NCI-H1694 (cell line): Measurements from ENCODE around the gene BMI1.

Experiments
- DNase-seq: peaks from one replicate; lab custom pipeline; 2025; lab: John Stamatoyannopoulos, UW

BMI1 gene

DNA sequence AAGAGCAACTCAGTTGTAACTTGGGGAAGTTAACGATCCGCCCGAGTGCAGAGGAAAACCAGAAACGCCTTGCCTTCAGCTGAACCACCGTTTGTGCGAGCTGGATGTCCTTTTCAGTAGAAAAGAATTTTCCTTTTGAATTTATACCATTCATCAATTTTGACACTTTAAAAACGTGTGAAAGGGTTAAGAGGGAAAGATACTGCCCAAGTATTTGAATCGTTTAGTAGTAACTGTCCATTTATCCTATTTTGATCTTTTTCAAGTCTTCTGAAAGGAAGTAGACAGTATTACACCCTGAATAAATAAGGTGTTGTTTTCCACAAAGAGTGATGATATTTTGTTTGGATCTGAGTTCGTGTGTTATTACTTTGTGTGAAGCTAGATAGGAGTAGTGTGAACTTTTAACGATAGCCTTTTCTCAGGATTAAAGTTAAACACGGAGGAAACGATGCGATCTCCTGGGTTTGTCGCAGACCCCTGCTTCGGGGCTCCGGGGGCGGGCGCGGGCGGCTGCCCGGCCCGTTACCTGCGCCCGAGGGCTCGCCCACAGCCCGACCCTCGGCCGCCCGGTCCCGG is 830 bp upstream of the BMI1 start:
- no peak for DNase-seq

DNA sequence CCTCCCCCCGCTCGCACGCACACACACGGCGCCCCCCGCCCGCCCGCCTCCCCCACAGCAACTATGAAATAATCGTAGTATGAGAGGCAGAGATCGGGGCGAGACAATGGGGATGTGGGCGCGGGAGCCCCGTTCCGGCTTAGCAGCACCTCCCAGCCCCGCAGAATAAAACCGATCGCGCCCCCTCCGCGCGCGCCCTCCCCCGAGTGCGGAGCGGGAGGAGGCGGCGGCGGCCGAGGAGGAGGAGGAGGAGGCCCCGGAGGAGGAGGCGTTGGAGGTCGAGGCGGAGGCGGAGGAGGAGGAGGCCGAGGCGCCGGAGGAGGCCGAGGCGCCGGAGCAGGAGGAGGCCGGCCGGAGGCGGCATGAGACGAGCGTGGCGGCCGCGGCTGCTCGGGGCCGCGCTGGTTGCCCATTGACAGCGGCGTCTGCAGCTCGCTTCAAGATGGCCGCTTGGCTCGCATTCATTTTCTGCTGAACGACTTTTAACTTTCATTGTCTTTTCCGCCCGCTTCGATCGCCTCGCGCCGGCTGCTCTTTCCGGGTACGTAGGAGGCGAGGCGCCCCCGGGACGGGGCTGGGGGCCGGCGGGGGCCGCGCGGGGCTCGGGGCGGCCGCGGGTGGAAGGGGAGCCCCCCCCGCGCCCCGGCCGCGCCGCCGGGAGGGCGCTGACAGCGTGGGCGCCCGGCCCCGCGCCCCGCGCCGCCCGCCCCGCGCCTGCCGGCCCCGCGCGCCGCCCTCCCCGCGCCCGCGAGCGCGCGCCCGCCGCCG is 441 bp downstream of the BMI1 start:
- no peak for DNase-seq

DNA sequence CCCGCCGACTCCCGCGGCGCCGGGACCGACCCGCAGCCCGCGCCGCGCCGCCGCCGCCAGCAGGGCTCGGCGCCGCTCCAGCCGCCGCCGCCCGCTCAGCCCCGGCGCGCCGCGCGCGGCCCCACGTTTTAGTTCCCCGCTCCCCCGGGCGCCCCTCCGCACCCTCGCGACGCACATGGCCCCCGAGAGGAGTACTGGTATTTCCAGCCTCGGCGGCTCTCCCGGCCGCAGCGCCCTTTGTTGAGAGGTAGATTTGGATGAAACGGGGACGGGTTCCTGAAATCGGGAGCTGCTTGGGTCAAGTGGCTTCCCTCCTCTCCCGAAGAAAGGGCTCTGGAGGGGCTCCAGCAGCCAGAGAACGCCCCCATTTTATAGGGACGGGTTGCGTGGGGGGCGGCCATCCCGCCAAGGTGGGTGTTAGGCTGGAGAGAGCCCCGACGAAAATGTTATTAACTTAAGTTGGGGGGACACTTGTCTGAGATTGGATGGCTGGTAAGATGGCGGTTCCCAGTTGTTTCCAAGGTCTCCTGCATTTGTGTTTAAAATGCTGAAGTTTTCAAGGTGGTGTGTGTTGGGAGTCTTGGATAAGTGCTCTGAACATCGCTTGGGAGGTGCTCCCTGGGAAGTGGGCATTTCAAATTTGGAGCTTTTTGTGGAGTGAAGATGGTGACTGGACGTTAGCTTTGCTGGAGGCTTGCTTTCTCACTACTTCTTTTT is 1.2 kb downstream of the BMI1 start:
- DNase-seq, result no peak

DNA sequence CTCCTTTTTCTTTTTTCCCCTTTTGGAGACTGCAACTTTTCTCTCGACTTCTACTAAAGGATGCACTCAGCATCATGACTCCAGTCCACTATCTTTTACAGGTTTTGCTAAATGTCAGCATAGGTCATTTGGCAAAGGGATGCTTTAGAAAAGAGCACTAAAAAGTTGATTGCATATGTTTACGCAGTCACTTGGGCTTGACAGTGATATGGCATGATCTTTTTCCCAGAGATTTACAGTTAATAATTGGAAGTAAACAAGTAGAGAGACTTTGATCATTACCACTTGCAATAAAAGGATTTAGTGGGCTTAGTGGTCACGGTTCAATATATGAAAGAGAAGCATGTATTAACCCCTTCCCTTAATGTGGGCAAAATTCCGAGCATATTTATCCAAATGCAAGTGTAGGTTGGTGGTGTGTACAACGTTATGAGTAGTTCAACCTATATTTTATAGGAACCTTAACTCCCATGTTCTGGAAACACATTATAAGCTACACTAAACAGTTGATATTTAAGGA is 1.8 kb downstream of the BMI1 start:
- no peak for DNase-seq

DNA sequence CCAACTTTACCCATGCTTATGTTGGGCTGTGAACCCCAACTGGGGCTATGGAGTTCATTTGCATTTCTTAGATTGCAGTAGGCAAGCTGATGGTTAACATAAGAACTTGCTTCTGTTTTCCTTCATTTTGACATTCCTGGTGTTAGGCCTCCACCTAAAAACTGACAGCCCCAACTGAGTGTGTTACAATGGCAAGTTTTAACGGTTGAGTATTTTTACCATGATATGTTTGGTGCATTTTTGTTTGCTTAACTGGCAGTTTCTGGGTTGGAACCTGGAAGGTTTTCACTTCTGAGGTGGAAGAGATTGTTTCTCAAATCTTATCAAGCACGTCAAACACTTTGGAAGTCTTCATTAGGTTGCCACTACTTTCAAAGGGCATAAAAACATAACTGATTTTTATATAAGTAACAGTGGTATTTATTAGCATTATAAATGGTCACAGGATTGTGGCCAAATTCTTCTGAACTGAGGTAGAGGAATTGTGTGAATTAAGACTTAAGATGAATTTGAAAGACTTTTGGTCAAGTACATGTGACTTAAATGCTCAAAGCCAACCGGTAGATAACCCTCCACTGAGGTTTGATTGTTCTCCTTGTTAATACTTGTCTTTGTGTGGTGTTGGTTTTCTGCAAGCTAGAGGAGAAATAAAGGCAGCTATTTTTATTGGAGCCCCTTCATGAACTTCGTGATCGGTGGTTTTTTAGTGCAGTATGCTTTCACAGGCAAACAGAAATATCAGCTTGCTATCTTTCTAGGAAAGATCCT is 2.8 kb downstream of the BMI1 start:
- DNase-seq, result no peak

DNA sequence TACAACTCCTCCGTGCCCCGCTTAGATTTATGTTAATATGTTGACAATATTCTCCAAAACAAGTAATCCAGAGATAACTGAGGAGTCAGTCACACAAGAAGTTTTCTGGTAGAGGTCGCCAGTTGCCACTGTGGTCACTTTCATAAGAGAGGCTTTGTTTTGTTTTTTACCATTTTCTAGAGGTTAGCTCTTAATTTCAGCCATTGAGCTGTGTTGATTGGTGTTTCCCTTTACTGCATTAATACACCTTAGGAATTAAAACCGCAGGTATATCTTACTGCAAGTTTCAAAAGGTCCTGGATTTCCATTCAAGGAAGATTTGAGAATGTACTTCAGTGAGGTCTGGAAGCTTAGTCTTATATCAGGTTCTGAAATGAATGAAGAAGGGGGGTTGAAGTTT is 3.5 kb downstream of the BMI1 start:
- no peak for DNase-seq

DNA sequence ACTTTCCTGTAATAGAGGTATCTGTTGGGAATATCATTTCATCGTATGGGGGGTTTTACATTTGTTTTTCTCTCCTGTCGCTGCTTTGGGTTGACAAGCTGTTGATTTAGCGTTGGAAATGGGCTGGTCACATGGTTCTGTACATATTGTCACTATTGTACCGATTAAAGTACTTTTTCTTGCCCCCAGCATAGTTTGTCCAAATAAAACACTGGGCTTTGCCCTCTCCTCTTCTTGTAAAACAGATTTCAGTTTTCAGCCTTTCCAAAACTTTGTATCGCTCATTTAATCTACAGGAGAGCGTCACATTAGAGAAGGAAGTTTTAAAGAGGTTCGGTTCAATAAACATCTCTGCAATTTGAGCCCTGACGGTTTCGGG is 4.0 kb downstream of the BMI1 start:
- no peak for DNase-seq

DNA sequence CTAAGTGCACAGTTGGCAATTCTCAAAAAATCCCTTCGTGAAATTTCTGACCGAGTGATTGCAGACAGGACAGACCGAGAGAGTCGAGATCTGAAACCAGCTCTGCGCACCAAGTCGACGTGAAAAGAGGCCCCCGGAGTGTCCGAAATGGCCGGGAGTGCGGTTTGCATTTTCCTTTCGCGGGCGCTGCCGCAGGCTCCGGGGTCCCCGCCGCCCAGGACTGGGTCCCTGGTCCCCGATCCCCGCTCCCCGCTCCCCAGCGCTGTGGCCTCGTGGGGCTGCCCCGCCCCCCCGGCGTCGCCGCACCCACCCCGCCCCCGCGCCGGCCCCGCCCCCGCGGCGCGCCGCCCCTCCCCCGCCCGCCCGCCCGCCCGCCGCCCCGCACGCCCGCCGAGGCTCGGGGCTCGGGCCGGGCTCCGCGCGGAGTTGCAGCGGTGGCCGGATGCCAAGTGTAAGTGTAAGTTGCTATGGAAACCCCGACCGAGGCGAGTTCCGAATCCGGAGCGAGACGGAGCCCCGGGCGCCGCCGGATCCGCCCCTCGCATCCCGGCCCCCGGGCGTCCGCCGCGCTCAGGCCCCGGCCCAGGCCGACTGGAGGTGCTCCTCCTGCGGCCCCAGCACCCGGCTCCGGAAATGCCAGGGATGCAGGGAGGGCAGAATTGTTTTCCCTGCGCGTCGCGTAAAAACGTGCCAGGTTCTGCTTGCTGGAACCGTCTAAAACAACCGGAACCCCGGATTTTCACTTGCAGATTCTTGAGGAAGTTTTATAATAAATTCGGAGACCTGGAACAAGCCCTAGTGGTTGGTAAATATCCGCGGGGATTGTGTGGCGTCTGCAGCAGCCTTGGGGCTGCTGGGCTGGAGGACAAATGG is 4.6 kb downstream of the BMI1 start:
- DNase-seq, result no peak

DNA sequence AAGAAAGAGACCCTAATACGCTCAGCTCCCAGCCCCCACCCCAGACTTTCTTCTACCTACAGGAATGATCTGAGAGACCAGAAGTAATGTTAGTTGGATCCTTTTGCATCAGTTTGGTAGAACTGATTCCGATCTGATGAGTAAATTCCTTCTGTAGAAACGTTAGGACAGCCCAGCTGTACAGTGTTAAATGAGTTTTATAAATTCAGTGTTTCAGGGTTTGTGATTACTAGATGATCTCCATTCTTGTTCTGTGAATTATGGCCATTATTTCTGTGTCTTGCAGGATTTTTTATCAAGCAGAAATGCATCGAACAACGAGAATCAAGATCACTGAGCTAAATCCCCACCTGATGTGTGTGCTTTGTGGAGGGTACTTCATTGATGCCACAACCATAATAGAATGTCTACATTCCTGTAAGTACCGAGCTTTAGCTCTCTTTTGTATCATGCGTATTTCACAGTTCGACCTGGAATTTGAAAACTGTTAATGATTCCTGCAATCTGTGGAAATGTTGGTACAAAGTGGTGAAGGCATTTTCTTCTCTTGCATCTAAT is 5.3 kb downstream of the BMI1 start:
- no peak for DNase-seq

DNA sequence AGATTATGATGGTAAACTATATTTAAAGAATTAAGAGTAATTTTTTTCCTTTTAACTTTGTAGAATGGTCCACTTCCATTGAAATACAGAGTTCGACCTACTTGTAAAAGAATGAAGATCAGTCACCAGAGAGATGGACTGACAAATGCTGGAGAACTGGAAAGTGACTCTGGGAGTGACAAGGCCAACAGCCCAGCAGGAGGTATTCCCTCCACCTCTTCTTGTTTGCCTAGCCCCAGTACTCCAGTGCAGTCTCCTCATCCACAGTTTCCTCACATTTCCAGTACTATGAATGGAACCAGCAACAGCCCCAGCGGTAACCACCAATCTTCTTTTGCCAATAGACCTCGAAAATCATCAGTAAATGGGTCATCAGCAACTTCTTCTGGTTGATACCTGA is 8.3 kb downstream of the BMI1 start:
- DNase-seq, result no peak

DNA sequence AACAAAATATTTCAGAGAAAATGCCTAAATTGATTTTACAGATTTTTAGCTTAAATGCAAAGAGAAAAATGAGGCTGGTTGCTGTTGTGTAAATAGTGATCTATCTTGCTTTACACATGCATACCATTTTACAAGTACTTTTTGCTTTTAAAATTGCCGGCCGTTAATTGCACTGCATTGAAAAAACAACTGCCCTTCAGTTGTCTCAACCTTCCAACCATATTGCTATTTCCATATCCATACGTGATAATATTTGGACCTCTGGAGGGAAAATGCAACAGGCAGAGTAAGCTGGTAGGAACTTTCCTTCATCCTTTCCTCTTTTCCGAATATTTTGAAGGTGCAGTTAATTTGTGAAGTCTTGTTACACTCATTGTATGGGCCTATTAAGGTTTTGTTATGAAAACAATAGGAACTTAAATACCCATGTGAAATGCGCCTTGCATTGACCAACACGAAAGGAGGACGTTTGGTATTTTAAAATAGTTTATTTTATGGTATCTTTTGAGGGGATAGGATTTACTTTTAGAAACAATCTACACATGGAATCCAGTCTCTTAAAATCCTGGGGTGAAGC is 11.3 kb downstream of the BMI1 start:
- no peak for DNase-seq

DNA sequence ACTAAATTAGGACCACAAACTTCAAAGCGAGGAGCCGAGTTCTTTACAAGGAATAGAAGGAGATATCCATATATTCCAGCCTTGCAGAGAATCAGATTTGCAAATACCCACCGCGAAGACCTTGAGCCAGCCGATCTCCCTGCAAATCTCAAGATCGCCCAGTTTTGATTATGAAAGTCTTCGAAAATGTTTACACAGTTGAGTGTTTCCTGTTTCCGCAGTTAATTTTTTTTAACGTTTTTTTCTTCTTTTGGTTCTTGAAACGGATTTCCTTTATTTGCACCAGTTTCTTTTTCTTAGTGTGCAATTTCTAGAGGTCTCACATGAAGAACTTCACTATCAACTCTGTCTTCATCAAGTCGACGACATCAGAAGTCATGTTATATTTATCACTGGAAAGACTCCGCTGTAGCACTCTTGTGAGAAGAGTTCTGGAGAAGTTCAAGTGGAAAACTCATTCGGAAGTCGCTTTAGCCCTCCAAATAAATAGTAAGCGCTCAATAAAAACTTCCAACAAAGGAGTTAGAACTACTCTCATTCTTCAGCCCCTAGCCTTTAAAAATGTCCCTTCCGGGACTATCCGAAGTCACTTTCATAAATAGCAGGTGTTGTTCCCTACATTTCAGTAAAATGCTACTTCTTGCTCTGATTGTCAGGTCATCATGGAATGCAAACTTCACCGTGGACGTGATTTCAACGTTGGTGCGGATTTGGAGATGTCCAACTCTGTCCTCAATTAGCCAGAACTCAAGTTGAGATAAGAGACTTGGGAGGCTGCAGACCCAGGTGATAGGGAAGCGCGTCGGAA is 12.5 kb downstream of the BMI1 start:
- DNase-seq, result no peak

DNA sequence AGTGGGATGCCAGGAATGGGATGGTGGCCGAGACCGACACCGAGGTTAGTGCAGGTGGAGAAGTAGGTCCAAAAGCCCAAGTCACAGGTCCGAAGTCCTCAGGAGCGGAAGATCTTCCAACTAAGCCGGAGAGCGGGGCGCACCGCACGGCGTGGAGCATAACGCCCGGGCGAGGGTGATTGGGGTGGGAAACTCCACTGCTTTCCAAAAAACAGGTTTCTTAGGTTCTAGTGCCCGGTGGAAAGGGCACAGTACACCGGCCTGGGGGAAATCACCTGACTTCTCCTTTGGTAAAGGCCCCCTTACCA is 13.0 kb downstream of the BMI1 start:
- no peak for DNase-seq

DNA sequence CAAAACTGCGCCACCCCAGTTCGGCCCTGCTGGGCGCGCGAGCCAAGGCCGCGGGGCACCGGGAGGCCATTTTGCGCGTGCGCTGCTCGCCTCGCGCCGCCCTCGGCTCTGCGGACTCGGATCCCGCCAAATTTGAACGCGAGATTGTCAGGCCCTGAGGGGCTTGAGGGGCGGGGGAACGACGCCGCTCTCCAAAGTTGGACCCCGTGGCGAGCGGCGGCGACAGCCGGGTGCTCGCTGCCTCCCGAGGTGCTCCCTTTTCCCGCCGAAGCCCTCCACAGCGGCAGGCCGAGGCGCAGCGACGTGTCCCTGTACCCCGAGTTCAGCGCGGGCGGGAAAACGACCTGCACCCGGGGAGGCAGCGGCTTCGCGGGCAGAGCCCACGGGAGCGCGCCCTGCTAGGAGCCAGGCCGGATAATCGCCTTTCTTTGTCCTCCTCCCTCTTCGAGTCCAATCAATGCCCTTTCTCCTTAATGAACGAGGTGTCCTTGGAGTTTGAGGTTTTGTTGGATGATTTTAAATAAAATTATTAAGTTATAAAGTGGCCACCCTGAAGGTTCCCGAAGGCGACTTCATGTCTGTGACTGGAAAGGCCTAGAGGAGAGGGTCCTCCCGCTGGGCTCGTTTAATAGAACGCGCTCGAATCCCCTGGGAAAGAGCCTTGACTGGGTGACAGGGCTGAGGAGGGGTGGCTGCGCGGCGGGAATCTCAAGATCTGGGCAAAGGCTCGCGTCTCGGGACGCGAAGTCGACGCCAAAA is 13.7 kb downstream of the BMI1 start:
- DNase-seq, result no peak

DNA sequence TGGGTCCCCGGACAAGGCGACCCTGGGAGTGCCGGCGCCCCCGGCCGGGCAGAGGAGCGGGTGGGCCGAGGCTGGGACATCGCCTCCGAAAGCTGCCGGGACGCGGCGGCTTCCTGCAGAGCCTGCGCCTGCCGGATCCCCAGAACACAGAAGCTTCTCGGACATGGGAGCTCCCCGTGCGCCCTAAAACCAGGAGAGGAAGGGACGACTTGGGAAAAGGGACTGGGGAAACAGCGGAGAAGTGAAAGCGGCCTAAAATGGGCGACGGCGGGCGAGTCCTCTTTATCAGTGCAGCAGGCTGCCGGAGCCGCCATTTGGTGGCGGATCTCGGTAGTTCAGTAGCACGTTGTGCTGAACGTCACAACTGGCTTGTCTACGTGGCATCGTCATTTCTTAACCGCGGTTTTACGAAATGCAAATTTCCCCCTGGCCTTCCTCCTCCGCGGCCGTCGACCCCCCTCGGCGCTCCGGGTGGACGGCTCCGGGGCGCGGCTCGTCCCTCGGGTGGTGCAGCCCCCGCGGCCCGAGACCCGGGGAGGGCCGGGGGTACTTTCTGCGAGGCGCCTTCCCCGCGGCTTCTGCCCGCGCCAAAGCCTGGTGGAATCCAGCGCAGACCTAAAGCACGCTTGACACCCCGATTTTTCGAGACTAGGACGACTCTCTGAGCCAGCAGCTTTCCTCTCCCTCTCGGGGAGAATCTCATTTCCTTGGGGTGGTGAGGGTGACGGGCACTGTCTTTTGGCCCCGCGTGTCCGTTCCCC is 14.5 kb downstream of the BMI1 start:
- no peak for DNase-seq

DNA sequence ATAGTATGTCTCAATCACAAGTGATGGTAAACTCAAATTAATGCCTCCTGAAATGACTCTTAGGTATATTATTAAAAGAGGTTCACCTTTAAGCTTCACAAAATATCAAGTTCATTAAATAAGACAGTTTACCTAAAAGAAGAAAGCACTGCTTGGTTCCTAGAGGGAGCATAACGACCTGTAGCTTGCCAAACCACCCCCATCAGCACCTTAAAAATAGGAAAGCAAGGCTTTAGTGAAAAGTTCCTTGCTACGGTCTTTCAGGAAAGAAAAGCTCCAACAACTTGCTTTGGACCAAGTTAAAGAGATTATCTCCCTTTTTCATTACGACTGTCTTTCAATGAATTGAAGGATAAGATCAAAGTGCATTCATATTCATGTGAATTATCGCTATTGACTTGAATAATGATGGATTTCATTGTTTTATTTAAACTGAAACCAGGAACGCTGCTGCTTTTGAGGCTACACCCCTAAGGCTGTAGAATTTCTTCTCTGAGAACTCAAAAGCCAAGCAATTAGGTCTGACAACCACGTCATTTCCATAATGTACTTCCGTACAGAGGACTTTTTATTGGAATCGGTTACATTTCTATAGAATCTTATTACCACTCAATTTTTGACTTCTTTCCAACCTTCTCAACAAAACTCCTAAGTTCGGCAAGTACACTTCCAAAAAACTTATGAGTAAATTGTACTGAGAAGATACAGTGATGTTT is 17.4 kb downstream of the BMI1 start:
- no peak for DNase-seq

DNA sequence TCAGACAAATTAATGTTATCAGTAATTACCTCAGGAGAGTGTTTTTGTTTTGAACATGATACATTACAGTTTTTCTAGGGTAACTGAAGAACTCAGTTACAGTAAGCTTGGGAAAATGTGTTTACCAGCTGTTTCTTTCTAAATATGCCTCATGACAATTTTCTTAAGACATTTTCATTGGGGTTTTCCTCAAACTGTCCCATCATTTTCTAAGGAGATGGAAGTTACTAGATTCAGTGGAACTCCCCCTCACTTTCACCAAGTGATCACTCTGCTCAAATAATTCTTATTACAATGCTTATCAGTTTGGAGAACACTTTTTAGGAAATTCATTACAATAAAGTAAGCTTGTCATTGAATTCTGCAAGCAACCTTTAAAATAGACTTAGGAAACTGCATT is 18.0 kb downstream of the BMI1 start:
- no peak for DNase-seq

DNA sequence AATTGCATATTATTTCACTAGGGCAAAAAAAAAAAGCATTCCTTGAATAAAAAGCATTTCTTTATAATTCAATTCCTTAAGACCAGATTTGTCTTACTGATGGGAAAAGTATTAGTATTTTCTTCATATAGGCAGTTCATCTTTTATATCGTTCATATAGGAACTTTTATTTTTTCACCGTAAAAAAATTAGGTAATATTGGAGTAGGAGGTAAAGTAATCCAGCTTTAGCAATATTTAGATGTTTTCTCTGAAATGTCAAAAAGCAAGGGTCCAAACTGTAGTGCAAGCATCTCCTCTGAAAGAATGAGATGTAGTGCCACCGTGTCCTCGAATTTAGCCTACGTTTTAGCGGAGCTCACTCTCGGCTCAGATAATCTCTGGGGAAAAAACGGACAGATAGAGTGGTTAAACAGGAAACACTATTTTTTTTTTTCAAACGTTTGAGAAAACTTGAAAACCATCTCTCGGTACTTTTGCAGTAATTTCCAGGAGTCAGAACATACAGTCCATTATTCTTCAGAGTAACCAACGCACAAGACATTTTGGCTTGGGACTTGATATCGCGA is 18.9 kb downstream of the BMI1 start:
- DNase-seq, result no peak
